ENCODE results near the gene RECQL. TPM values are rescaled to one million over a fixed set of nuclear protein-coding genes. Genes with fewer than 3 reads are reported as not detected.

The RECQL gene
- total and polyA plus RNA-seq, 7 donors, result 9.0 to 36.6 (median 13.3) TPM

DNA sequence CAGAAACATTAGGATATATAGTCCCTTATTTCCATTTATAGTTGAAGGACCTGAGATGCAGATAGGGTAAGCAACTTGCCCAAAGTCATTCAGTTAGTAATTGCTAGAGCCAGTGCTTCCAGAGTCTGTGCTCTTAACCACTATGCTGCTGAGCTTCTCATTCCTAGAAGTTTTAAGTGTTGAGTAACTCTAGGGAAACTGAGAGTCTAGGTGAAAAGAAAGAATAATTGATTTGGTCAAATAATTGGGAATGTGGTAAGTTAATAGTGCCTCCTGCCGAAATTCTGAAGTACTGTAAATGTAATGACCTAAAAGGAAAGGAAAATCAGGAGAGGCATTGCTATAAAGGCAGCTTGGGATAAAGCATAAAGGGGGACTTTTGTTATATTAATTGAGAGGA lies 49.9 kb downstream of the RECQL start:
- no peaks in the 10 kb centered on the region for H3K9me3 ChIP-seq
- no peaks in the 10 kb centered on the region for H3K27me3 ChIP-seq (ENCODE audit: insufficient read depth in 3 of 3, low read length in 2 of 3)
- H3K27ac ChIP-seq, result no peak overlapping the region
- H3K36me3 ChIP-seq (ENCODE audit: insufficient read depth in 1 of 2, low read depth in 1 of 2), result peaks cover 0 to 92% of the 10 kb centered on the region in 2 donors
- TF ChIP-seq, protein P1, sequence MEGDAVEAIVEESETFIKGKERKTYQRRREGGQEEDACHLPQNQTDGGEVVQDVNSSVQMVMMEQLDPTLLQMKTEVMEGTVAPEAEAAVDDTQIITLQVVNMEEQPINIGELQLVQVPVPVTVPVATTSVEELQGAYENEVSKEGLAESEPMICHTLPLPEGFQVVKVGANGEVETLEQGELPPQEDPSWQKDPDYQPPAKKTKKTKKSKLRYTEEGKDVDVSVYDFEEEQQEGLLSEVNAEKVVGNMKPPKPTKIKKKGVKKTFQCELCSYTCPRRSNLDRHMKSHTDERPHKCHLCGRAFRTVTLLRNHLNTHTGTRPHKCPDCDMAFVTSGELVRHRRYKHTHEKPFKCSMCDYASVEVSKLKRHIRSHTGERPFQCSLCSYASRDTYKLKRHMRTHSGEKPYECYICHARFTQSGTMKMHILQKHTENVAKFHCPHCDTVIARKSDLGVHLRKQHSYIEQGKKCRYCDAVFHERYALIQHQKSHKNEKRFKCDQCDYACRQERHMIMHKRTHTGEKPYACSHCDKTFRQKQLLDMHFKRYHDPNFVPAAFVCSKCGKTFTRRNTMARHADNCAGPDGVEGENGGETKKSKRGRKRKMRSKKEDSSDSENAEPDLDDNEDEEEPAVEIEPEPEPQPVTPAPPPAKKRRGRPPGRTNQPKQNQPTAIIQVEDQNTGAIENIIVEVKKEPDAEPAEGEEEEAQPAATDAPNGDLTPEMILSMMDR (IDR thresholded peaks at IDR 0.05), result no peak
- intact Hi-C loops (cut with DNase I), result loop anchor here in 1 of 2 donors (5.0 kb wide), 1 partner anchor 351 kb away; no protein-coding TSS in a partner anchor
- H3K4me3 ChIP-seq, result no peak overlapping the region
- ATAC-seq, result no peak
- H3K4me1 ChIP-seq, result no peaks in the 10 kb centered on the region
- DNase-seq, result no peak
- WGBS, 3 donors, result 0 to 43% (median 30%) methylated on average over 1 of the region's 1 CpG

DNA sequence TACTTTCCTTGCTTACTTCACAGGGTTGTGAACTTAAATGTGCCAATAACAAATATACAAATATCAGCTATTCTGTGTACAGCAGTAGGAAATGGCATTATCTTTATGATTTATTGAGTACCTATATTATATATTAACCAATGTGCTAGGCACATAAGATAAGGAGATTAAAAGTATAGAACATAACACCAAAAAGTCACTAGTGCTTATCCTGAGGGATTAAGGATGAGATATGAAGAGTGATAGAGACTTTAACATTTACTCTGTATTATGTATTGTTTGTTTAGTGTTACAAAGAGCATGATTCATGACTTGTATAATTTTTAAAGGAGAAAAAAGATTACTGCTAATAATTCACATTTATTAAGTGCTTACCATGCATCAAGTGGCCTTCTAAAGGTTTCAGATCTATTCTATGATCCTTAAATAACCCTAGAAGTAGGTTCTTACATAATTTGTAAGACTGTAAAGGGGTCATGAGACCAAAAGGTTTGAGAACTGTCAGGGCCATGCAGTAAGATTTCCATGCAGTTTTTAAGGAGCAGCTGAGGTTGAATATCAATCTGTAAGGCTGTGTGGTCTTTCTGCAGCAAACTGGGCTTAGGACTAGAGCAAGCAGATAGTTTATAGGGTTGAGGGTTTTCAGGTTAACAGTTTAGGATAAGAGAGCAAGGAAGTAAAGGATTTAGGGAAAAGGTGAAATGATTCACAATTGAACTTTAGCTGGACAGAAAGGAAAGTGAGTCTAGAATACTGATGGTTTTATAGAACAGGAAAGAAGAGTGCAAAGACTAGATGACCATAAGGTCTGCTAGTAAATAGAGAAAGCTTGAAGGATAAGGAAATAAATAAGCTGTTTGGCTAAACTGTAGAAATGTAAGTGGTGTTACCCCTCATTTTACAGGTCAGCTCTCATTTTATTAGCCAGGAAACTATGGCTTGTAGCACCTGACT lies 57.0 kb downstream of the RECQL start:
- no peak for ATAC-seq
- Histone ChIP-seq H3K27me3 (ENCODE audit: insufficient read depth in 3 of 3, low read length in 2 of 3) (no peaks in the 10 kb centered on the region), H3K9me3 (no peaks in the 10 kb centered on the region), H3K4me1 (no peaks in the 10 kb centered on the region), H3K4me3 (no peak overlapping the region), H3K36me3 (ENCODE audit: insufficient read depth in 1 of 2, low read depth in 1 of 2) (peaks cover 0 to 84% of the 10 kb centered on the region in 2 donors), H3K27ac (no peak overlapping the region)
- DNase-seq, result no peak
- TF ChIP-seq, protein P1 (IDR thresholded peaks at IDR 0.05), result no peak
- intact Hi-C loops (cut with DNase I), result loop anchor here in 1 of 2 donors (10.0 kb wide), 1 partner anchor 210 kb away; the partner anchor contains the start of gene LDHB

DNA sequence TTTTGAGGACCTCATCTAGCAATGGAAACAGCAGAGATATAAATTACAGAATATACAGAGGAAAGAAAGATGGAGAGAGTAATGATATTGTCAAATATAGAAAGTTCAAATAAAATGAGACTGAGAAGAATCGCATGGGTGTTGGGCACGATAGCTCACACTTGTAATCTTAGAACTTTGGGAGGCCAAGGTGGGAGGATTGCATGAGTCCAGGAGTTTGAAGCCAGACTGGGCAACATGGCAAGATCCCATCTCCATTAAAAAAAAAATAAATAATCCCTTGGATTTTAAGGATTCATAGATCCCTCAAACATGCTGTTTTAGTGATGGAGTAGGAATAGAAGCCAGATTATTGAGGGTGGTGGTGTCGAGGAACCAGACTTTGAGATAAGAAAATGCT lies 62.1 kb downstream of the RECQL start:
- TF ChIP-seq, protein P1 (IDR thresholded peaks at IDR 0.05), result no peak
- no peak overlapping the region for H3K27ac ChIP-seq
- ATAC-seq (no peak), DNase-seq (no peak)
- WGBS, 3 donors, result 93% methylated on average over 3 of the region's 3 CpGs
- intact Hi-C loops (cut with DNase I), result no loop called here
- H3K36me3 ChIP-seq (ENCODE audit: insufficient read depth in 1 of 2, low read depth in 1 of 2), result peaks cover 0 to 34% of the 10 kb centered on the region in 2 donors
- no peaks in the 10 kb centered on the region for H3K27me3 ChIP-seq (ENCODE audit: insufficient read depth in 3 of 3, low read length in 2 of 3)
- no peaks in the 10 kb centered on the region for H3K9me3 ChIP-seq
- H3K4me1 ChIP-seq, result no peaks in the 10 kb centered on the region
- H3K4me3 ChIP-seq, result no peak overlapping the region

DNA sequence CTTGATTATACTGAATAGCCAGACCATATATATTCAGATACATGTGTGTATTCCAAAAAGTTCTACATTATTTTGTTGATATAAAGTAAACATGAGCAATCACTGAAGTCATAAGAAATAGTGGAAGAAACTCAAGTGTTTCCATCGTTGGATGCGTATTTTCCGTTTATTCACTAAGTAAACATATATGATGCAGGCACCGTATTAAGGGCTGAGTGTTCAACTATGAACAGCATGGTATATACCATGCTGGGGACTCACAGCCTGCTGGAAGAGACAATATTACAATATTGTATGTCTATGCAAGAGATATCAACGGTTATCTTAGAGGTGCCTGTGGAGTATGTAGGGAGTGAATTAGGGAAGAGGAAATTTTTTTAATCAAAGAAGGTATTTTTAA lies 62.8 kb downstream of the RECQL start:
- no peak for DNase-seq
- H3K27ac ChIP-seq, result peak overlapping the region; percentile 89
- no peak for ATAC-seq
- H3K27me3 ChIP-seq (ENCODE audit: insufficient read depth in 3 of 3, low read length in 2 of 3), result peaks cover 0 to 4% (median 0%) of the 10 kb centered on the region in 3 donors
- 87 to 94% (median 92%) methylated on average over 5 of the region's 5 CpGs for WGBS, 3 donors
- TF ChIP-seq, protein P1 (IDR thresholded peaks at IDR 0.05), result no peak
- peak overlapping the region; percentile 86 for H3K4me3 ChIP-seq
- H3K4me1 ChIP-seq, result no peaks in the 10 kb centered on the region
- intact Hi-C loops (cut with DNase I), result no loop called here
- H3K9me3 ChIP-seq, result no peaks in the 10 kb centered on the region
- peaks cover 0 to 27% of the 10 kb centered on the region in 2 donors for H3K36me3 ChIP-seq (ENCODE audit: insufficient read depth in 1 of 2, low read depth in 1 of 2)
